Measurements from ENCODE around the gene SLC7A7.
"Not testable (repeated sequence)": the region's sequence is repeated elsewhere in the genome, so short reads cannot be mapped to it uniquely, and the experiment has no call there.

SLC7A7 gene

DNA sequence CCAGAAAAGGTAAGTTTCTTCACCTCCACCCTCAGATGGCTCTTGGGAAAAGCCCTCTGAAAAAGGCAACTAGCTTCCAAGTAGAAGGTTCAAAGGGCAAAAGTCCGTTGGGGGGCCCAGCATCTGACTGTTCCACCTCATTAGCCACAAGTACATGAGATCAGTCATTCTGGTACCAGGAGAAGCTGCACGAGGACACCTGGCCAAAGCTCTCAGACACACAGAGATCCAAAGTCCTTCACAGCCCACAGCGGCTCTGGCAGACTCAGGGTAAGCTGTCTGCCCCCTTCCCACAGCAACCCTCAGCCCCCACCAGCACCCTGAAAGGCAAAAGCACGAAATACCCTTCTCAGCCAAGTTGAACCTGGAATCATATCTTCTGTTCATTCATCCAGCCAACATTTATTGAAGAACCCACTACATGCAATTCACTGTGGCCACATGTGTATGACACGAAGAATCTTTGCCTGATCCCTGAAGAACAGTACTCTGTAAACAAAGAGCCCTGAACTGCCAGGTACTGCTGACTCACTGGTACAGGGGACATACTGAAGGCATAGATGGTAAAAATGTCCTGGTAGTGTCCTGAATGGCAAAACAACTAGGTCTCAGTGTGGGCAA, 19.0 kb downstream of the SLC7A7 start:
- TF ChIP-seq, protein P1, sequence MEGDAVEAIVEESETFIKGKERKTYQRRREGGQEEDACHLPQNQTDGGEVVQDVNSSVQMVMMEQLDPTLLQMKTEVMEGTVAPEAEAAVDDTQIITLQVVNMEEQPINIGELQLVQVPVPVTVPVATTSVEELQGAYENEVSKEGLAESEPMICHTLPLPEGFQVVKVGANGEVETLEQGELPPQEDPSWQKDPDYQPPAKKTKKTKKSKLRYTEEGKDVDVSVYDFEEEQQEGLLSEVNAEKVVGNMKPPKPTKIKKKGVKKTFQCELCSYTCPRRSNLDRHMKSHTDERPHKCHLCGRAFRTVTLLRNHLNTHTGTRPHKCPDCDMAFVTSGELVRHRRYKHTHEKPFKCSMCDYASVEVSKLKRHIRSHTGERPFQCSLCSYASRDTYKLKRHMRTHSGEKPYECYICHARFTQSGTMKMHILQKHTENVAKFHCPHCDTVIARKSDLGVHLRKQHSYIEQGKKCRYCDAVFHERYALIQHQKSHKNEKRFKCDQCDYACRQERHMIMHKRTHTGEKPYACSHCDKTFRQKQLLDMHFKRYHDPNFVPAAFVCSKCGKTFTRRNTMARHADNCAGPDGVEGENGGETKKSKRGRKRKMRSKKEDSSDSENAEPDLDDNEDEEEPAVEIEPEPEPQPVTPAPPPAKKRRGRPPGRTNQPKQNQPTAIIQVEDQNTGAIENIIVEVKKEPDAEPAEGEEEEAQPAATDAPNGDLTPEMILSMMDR (IDR thresholded peaks at IDR 0.05; ENCODE audit: insufficient read depth, low read length, missing control alignments), result no peak
- ChIA-PET CTCF (interaction anchor here (1.0 to 1.2 kb wide), 2 partner anchors 11 to 226 kb away, joined by 3 read pairs; no protein-coding TSS in a partner anchor), POLR2A (no interaction called here)
- no peak overlapping the region for H3K4me3 ChIP-seq (ENCODE audit: low read depth, low read length)
- DNase-seq (ENCODE audit: low read depth, low spot score), result no peak

DNA sequence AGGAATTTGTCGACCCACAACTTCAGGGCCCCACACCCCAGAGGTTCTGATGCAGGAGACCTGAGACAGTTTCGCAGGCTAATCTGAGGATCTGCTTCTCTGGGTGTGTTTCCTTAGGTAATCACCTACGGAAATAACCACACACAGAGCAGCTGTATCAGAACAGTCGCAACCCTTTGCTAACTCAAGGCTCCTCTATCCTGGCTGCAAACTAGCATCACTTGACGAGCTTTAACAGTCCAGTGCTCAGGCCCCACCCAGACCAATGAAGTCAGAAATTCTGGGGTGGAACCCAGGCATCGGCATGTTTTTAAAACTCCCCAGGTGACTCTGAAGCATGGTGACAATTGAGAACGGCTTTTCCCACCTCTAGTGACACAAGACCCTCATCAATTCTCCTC, 20.7 kb downstream of the SLC7A7 start:
- TF ChIP-seq, protein P1 (IDR thresholded peaks at IDR 0.05; ENCODE audit: insufficient read depth, low read length, missing control alignments), result no peak
- no peak overlapping the region for H3K4me3 ChIP-seq (ENCODE audit: low read depth, low read length)
- POLR2A ChIA-PET, result no interaction called here
- CTCF ChIA-PET, result interaction anchor here (1.1 kb wide), 1 partner anchor 262 kb away, joined by 3 read pairs; no protein-coding TSS in a partner anchor
- no peak for DNase-seq (ENCODE audit: low read depth, low spot score)

DNA sequence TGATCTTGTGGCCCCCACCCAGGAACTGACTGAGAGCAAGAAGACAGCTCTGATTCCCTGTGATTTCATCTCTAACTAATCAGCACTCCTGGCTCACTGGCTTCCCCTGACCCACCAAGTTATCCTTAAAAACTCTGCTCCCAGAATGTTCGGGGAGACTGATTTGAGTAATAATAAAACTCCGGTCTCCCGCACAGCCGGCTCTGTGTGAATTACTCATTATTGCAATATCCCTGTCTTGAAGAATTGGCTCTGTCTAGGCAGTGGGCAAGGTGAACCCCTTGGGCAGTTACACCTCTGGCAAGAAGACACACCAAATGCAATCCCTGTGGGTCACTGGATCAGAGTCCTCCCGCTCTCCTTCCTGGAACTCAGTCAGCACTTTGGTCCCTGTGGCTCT, 21.3 kb downstream of the SLC7A7 start:
- DNase-seq (ENCODE audit: low read depth, low spot score), result no peak
- ChIA-PET POLR2A (no interaction called here), CTCF (interaction anchor here (1.1 kb wide), 1 partner anchor 263 kb away, joined by 3 read pairs; no protein-coding TSS in a partner anchor)
- TF ChIP-seq, protein P1 (IDR thresholded peaks at IDR 0.05; ENCODE audit: insufficient read depth, low read length, missing control alignments), result no peak
- H3K4me3 ChIP-seq (ENCODE audit: low read depth, low read length), result no peak overlapping the region

GRCh38 chr14:22793550-22793949, 21.7 kb downstream of the SLC7A7 start:
- DNase-seq (ENCODE audit: low read depth, low spot score); POLR2A ChIA-PET; H3K4me3 ChIP-seq (ENCODE audit: low read depth, low read length): not testable (repeated sequence)
- CTCF ChIA-PET, result interaction anchor here (1.1 kb wide), 1 partner anchor 263 kb away, joined by 3 read pairs; no protein-coding TSS in a partner anchor

GRCh38 chr14:22792158-22792557, 23.1 kb downstream of the SLC7A7 start:
- no peak overlapping the region for H3K4me3 ChIP-seq (ENCODE audit: low read depth, low read length)
- POLR2A ChIA-PET, result no interaction called here
- TF ChIP-seq, protein P1 (IDR thresholded peaks at IDR 0.05; ENCODE audit: insufficient read depth, low read length, missing control alignments), result no peak
- CTCF ChIA-PET, result interaction anchor here (1.1 to 2.6 kb wide), 4 partner anchors 15 to 62 kb away, joined by 4 to 9 read pairs (median 6); no protein-coding TSS in a partner anchor
- no peak for DNase-seq (ENCODE audit: low read depth, low spot score)

GRCh38 chr14:22791301-22791700, 23.9 kb downstream of the SLC7A7 start:
- TF ChIP-seq, protein P1 (IDR thresholded peaks at IDR 0.05; ENCODE audit: insufficient read depth, low read length, missing control alignments), result no peak
- POLR2A ChIA-PET, result interaction anchor here (0.5 kb wide), 1 partner anchor 46 kb away, joined by 3 read pairs; the partner anchor contains the start of gene MMP14
- CTCF ChIA-PET, result interaction anchor here (0.9 to 2.6 kb wide), 6 partner anchors 14 to 235 kb away, joined by 4 to 9 read pairs (median 6); no protein-coding TSS in a partner anchor
- peak; percentile 50 for DNase-seq (ENCODE audit: low read depth, low spot score)
- no peak overlapping the region for H3K4me3 ChIP-seq (ENCODE audit: low read depth, low read length)

- ChIA-PET CTCF (no interaction called here), POLR2A (no interaction called here)
- TF ChIP-seq, protein P1 (IDR thresholded peaks at IDR 0.05; ENCODE audit: insufficient read depth, low read length, missing control alignments), result no peak
- DNase-seq (ENCODE audit: low read depth, low spot score), result no peak
- no peak overlapping the region for H3K4me3 ChIP-seq (ENCODE audit: low read depth, low read length)
Observed at GRCh38 chr14:22786685-22787084, 28.6 kb downstream of the SLC7A7 start.

All from AG04449 (cell line).